ENCODE measurements around the gene RPL19.

GRCh38 chr17:39200070-39200879 is at the start of gene RPL19:
- TF ChIP-seq, protein P1, sequence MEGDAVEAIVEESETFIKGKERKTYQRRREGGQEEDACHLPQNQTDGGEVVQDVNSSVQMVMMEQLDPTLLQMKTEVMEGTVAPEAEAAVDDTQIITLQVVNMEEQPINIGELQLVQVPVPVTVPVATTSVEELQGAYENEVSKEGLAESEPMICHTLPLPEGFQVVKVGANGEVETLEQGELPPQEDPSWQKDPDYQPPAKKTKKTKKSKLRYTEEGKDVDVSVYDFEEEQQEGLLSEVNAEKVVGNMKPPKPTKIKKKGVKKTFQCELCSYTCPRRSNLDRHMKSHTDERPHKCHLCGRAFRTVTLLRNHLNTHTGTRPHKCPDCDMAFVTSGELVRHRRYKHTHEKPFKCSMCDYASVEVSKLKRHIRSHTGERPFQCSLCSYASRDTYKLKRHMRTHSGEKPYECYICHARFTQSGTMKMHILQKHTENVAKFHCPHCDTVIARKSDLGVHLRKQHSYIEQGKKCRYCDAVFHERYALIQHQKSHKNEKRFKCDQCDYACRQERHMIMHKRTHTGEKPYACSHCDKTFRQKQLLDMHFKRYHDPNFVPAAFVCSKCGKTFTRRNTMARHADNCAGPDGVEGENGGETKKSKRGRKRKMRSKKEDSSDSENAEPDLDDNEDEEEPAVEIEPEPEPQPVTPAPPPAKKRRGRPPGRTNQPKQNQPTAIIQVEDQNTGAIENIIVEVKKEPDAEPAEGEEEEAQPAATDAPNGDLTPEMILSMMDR (IDR thresholded peaks at IDR 0.05) = no peak
- TF ChIP-seq POLR2A (IDR thresholded peaks at IDR 0.05) = peak; percentile 46 to 85 (median 84)

All from body of pancreas (tissue), 4 donors.